NCI-H446 (cell line): ENCODE measurements around the gene IFNLR1.

Experiments
- DNase-seq, 2 experiments: peaks; one replicate each; lab custom pipeline; 2025; lab: John Stamatoyannopoulos, UW

The IFNLR1 gene

DNA sequence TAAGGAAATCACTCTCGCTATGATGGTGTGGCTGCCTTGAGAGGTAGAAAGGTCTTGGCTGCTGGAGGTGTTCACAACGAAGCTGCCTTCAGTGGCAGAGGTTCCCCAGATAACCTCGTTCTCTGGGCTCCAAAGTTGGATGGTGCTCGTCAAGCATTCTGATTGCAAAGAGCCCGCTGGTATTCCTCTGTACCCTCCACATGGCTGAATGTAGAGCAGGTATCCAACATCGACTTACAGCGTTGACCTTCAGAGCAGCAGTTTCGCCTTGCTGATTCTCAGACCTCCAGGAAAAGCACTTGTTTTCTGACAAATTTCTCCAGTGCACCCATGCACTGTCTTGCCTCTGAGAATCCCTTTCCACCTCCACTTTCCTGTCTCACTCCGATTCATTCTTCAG lies 39.9 kb downstream of the IFNLR1 start:
- no peak for DNase-seq

DNA sequence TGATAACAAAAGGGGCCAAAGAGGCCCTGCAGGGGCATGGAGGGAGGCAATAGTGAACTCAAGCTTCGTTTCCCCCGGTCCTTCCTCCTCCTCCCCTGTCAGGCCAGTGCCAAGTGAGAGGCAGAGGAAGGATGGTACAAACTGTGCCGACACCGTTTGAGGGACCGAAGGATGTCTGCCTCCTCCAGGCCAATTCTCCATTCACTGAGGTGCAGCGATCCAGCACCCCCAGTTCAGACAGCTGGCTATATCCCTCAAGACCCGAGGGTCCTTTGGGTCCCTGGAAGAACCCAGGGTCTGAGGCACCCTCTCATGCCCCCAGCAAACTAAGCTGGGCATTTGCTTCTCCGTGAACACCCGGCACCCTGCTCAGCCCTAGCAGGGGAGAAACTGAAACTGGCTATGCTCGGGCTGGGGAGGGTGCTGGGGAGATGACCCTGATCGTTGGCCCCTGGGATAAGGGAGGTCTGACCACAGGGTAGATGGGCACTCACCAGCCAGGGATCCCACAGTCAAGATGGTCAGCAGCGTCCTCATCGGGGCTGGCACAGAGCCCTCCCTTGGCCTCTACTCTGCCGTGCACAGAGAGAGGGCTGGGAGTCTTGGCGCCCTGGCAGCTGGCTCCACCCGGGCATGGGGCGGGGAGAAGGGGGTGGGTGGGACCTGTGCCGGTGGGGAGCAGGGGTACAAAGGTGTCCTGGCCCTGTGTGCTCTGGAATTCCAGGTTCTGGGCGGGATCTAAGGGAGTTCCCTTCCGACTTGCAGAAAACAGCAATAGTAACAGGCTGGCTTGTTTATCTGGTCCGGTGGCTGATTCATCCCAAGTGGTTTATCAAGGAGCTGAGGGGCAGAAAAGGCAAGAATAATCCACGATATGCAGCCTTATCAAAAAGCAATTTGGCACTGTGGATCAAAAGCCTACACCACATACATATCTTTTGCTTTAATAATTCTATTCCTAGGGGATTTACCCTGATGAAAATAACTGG lies 44.2 kb downstream of the IFNLR1 start, which contains the start of gene IL22RA1:
TSS of gene IL22RA1 (minus strand) at position 595 of the 989 bp plus-strand sequence. CDS start at position 537, 58 bp downstream.
- no peak for DNase-seq

DNA sequence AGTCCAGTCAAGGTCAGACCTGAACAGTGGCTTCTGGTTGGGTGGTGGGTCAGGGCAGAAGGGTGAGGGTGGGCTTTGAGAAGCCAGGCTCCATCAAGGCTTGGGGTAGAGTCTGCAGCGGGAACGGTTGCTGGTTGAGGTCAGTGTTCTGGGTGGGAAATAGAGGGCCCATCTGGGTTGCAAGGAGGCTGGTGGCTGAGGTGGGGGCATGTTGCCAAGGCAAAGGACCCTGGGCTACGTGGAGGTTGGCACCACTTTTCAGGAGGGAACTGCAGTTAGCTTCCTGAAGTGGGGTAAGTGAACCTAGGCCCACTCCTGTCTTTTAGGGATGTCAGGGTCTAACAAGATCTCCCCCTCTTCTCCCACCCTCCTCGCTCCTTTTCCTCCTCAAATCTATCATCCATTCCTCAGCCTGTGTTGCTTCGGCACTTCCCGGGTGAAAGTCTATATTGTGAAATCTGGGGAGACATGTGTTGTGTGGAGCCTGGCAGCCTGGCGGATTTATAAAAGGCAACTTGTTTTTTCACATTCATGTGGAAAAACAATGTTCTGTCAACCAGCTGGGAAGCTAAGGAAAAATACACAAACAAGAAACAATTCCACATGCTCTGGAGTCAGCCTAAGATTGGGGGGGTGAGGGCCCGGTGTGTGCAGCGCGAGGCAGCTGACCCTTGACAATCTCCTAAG lies 45.6 kb downstream of the IFNLR1 start:
- DNase-seq: no peak

DNA sequence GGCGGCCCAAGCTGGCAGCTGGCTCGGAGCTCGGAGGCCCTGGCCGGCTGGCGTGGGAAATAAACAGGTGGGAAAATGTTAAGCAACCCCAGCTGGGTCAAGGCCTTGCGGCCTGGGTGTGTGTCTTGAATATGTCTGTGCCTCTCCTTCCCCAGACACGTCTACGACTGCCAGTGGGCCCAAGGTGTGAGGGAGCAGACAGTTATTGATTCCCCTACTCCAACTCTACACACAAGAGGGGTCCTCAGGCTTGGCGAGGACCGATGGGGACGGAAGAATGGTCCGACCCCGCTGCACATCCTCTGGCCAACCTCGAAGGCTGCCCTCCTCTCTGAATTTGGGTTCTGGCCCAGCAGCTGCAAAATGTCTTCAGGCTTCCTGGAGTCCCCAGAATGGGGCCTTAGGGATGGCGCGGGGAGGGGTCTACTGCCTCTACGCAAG lies 46.3 kb downstream of the IFNLR1 start:
- DNase-seq: no peak

DNA sequence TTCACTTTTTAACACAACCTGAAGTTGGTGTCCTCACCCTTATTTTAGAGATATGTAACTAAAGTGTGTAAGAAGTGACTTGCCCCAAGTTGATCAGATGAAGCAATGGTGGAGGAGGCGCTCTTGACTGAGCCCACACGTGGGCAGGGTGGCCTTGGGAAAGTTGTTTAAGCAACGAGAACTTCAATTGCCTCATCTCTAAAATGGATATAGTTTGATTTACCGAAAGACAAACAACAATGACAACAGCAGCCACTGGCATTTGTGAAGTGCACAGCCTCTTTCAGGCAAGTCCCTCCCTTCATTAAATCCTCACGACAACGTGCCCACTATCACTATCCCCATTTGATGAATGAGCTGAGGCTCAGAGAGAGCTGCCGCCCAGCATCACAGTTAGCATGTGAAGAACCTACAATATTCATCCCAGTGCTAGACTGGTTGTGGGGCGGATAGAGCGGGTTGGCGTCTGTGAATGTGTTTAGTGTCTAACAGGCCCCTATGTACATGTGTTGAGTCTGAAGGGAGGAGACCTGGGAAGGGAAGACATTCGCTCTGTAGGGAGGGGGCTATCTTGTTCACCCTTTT lies 47.2 kb downstream of the IFNLR1 start:
- DNase-seq: no peak

DNA sequence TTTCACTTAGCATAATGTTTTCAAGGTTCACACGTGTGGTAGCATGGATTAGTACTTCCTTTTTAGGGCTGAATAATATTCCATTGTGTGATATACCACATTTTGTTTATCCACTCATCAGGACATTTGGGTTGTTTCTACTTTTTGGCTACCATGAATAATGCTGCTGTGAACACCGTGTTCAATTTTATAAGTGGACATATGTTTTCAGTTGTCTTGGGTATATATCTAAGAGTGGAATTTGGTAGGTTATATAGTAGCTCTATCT lies 47.9 kb downstream of the IFNLR1 start:
- DNase-seq: no peak

DNA sequence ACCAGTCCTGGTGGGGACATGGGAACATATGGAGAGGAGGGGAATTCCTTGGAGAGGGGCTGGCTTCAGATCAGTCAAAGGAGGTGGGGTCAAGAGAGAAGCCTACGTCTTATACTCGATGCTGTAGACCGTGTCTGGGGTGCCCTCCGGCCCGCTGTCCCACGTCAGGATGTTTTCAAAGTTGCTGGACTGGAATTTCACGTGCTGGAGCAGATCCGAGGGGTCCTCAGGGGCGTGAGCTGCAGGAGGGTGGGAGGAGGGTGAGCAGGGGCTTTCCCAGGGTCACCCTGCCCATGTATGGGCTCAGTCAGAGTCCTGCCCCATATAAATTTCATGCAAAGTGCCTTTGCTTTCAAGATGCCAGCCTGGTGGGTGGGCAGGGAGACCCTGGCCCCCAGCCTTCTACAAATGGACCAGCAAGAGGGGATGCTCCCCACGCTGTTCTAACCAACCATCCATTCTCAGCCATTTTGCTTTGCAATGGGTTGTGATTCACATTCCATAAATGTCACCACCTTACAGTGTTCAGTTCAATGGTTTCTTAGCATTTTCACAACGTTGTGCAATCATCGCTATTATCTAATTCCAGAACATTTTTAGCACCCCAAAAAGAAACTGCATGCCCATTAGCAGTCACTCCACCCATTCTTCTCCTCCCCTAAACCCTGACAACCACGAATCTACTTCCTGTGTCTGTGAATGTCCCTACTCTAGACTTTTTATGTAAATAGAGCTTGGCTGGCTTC lies 48.4 kb downstream of the IFNLR1 start:
- no peak for DNase-seq

DNA sequence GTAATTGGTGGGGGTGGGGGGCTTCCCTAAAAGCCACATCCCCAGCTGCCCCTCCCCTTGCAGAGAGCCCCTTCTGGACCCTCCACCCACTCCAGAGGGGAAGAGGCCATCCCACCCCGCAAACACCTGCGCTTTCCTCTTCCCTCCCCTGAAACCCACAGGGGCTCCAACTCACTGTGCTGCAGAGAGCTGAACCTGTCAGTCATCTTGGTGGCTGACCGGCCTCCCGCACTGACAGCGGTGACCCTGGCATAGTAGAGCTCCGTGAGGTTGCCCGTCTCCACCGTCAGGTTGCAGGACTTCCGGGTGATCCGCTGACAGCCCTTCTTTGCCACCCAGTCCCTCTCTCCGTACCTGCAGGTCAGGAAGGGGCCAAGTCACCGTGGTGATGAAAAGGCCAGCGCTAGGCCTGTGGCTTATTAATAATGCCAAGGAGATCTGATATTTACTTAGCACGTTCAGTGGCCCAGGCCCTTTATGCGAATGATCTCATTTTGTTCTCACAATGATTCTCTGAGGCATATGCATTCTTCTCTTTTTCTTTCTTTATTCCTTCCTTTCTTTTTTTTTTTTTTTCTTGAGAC lies 50.0 kb downstream of the IFNLR1 start:
- no peak for DNase-seq

DNA sequence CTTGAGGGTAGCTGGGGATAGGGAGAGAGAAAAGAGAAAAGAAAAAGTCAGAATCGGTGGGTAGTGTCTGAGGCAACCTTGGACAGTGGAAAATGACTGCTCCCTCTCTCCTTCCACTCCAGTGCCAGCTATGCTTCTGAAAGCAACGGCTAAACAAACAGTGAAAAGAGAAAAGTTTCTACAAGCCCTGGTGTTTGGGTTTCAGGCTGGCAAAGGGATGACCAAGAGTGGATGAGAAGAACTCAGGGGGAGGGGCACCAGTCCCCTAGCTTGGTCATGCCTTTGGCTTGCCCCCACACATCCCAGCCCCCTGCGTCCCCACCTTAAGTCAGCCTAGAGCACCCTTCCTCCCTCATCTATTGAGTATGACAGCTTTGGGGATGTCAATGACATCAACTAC lies 52.7 kb downstream of the IFNLR1 start:
- no peak for DNase-seq

DNA sequence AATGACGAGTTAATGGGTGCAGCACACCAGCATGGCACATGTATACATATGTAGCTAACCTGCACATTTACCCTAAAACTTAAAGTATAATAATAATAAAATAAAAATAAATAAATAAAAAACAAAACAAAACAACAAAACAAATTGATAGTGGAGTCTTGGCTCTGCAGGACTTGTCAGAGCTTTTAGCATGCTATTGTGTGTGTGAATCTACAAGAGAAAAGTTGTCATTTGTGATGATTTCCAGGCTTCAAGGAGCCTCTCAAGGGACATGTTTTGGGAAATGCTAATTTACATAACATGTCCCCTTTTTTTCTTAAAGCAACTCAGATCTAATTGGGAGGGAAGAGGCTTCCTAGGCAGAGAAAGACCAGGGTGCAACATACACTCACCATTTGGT lies 53.3 kb downstream of the IFNLR1 start:
- DNase-seq: no peak

DNA sequence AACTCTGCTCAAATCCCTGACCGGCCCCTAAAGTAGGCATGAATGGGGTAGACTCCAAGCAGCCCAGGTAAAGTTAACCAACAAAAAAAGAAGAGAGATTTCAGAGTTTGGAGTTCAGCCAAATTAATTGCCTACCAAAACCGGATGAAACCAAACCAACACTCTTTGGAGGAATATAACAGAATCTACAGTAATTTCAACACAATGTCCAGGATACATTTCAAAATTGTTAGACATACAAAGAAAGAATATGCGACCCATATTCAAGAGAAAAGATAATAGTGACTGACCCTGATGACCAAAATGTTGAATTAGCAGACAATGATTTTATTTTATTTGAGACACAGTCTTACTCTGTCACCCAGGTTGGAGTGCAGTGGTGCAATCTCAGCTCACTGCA lies 56.7 kb downstream of the IFNLR1 start:
- no peak for DNase-seq

DNA sequence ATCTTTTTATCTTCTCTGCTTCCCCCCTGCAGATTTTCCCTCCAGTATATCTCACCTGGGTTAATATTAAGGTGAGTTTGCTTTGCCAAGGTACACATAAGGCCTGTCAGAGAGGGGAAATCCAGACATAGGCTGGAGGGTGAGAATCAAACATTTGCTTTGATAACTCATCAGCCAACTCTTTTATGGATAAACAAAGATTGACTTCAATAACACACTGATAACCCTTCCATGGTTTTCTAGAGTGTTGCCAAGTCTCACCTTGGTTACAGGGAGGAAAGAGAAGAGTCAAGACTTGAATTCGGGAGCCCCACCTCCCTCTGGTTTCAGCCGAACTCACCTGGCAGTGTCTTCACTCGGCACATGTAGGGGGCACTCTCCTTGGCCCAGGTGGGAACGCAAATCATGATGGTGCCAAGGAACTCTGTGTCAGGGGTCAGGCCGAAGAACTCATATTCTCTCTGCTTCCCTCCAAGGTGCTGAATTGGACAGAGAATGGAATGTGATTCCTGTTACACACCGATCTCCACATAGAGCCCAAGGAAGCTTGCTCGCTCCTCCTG lies 59.2 kb downstream of the IFNLR1 start:
- DNase-seq: no peak

DNA sequence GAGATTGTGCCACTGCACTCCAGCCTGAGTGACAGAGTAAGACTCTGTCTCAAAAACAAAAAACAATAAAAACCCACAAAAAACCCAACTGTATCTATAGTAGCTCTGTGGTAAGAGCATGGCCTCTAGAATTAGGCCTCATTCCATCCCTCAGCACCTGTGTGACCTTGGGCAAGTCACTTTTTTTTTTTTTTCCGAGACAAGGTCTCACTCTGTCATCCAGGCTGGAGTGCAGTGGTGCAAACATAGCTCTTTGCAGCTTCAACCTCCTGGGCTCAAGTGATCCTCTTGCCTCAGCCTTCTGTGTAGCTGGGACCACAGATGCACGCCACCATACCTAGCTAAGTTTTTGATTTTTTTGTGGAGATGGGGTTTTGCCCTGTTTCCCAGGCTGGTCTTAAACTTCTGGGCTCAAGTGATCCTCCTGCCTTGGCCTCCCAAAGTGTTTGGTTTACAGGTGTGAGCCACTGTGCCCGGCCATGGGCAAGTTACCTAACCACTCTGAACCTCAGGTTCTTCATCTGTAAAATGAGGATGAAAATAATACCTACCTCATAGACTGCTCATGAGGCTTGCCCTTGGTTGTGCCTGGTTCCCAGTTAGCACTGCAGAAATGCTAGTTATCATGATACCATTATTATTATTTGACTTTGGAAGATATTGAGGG lies 59.8 kb downstream of the IFNLR1 start:
- no peak for DNase-seq

DNA sequence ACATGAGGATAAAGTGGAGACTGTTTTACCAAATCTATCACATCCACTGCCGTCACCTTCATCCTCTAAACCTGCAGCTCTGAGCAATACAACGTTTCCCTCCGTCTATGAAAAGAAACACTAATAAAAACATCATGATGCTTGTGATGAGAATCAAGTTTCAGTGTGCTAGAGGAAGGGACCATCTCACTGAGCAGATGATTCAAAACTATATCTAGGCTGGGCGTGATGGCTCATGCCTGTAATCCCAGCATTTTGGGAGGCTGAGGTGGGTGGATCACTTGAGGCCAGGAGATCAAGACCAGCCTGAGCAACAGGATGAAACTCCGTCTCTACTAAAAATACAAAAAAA lies 60.4 kb downstream of the IFNLR1 start:
- no peak for DNase-seq

DNA sequence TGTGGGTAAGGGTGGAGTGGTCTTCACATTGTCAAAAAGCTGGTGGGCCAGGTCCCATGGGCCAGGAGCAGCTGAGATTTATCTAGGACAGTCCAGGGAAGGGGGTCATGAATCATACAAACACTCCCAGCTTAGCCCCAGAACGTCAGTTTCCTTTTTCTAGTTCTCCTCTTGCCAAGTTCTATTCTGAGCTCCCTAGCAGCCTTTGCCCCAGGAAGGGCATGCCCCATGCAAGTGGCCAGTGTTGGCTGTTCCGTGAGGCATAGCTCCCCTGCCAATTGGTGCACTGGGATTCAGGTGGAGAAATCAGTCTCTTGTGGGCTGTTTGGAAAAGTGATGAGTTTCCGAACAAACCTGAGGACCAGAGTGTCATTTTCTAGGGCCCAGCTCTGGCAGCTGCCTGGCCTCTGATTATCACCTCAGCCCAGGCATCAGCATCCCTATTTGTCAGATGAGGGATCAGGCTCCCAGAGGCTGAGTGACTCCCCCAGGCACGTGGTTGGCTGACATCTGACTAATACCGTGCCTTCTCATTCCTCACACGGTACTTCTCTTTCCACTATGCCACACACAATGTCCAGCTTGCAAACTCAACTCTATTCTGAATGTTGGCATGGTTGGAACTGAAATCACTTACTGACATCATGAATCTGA lies 60.9 kb downstream of the IFNLR1 start:
- DNase-seq: no peak

DNA sequence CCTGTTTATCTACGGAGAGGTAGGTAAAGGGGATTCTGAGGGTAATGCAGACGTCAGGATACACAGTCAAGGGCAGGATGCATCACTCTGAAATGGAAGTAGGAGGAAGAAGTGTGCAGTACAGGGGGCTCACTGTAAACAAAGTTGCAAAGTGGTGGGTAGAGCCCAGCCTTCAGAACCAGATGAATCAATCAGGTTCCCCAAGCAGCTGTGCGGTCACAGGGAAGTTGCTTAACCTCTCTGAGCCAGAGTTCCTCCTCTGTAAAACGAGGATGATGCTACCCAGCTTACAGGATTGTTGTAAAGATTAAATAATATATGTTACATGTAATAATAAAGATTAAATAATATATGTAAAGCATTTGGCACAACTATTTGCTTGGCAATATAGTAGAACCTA lies 61.6 kb downstream of the IFNLR1 start:
- DNase-seq: no peak

DNA sequence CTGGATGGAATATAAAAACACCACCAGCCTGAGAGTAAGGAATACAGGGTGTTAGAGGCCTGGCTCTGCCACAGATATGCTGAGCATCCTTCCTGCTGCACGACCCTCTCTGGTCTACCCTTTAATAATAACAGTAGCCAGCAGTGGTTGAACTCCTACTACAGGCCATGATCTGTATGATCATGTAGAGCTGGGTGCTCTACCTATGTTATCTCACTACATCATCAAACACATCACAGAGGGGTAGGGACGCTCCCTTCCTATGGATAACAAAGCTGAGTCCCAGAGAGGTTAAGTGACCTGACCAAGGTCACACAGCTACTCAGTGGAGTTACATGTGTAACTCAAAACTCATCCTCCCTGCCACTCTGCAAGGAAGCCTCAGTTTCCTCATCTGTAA lies 62.1 kb downstream of the IFNLR1 start:
- no peak for DNase-seq

DNA sequence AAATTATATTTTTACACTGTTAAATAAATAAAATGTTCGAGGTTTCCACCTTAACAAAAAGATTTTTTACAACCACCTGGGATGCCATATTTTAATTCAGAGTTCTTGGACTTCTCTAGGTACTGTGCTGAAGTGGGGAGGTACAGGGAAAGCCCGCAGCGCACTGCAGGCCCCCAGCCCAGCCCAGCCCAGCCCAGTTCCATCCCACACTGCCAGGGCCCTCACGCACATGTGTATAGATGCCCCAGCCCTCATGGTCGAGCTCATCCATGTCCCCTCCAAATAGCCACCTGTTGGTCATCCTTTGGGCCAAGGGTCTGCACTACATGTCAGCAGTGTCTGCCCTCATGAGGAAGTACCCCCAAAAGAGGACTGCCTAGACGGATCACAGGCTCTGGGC lies 63.5 kb downstream of the IFNLR1 start:
- DNase-seq: no peak

DNA sequence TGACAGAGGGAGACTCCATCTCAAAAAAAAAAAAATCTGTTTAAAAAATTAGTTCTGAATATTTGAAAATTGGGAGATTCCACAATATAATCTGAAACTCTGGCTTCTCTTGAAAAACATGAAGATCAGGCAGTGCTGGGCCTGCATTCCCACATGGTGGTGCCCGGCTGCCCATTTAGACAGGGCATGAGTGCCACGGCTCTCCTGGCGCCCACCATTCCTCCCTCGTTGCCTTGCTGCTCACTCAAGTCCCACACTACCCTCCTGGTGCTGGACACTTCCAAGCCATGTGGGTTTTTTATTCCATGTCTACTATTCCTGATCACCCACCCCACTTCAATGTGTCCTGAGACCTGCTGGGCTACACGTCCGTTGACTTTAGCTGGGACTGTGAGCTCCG lies 64.3 kb downstream of the IFNLR1 start:
- no peak for DNase-seq

DNA sequence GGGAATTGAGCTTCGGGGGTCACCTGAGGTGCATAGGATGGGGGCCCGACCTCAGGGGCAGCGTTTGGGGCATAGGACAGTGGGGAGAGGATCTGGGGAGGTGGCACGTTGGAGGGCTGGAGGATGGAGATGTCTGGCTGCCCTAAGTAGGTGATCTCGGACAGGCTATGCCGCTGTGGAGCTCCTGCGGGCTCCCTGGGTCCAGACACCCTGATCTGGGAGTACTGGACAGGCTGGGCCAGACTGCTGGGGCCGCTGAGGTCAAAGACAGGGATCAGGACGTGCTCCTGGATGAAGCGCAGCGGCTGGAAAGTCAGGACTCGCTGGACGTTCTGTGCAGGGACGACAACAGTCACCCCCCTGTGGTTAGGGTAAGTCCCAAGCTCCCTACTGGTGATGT lies 65.7 kb downstream of the IFNLR1 start:
- no peak for DNase-seq

DNA sequence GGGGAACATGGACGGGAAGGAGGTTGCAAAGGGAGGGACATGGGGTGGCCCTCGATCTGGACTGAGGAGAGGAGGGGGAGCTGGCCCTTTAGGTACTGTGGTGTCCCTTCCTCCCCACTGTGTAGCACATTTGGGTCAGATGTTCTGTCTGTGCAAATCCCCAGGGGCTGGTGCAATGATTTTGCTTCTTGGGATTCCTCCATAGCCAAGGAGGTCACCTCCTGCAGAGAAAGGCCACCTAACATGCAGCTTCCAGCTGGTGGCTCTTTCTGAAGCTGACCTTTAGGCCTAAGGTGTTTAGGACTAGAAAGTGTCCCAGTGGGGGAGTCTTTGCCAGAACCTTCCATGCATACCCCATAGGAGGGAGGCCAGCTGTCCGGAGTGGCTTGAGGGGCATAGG lies 66.1 kb downstream of the IFNLR1 start:
- DNase-seq: no peak
